Activated naive CD8-positive, alpha-beta T cell treated with anti-CD3 and anti-CD28 coated beads, Interleukin-2, amount 10 ng/mL, durations not matched to agents 7 days and 5 days (primary cell): ENCODE data around the gene EAPP. TPM values are rescaled to one million over a fixed set of nuclear protein-coding genes. Genes with fewer than 3 reads are reported as not detected.
"Not testable (repeated sequence)": the region's sequence is repeated elsewhere in the genome, so short reads cannot be mapped to it uniquely, and the experiment has no call there.

Source experiments
- ATAC-seq: fragments of 150-1000 bp; cut with Tn5 transposase; one replicate; pipeline ENCODE4 v1.10.0; 2021; ENCODE audit warnings: low read depth, moderate library complexity
- POLR2A ChIA-PET: fragments of 350-600 bp; sonication (Branson Sonifier 250); formaldehyde crosslinking; loops from one replicate; lab custom pipeline; 2021; ENCODE audit warnings: antibody characterized with exemption; lab: Charles Lee
- DNase-seq: peaks from one replicate; pipeline ENCODE4 v3.0.0; 2021
- H3K27ac Mint-ChIP-seq: one replicate; pipeline ENCODE4 v1.8.0; 2022; ENCODE audit warnings: mild to moderate bottlenecking, mixed read lengths
- H3K27me3 Mint-ChIP-seq: one replicate; pipeline ENCODE4 v1.8.0; 2022; ENCODE audit warnings: mild to moderate bottlenecking, moderate library complexity, mixed read lengths
- H3K36me3 Mint-ChIP-seq: one replicate; pipeline ENCODE4 v1.8.0; 2021; ENCODE audit warnings: mild to moderate bottlenecking, mixed read lengths
- H3K4me1 Mint-ChIP-seq: one replicate; pipeline ENCODE4 v1.8.0; 2021; ENCODE audit warnings: mixed read lengths
- H3K4me3 Mint-ChIP-seq: one replicate; pipeline ENCODE4 v1.8.0; 2022; ENCODE audit warnings: mild to moderate bottlenecking, moderate library complexity, mixed read lengths
- H3K9me3 Mint-ChIP-seq: one replicate; pipeline ENCODE4 v1.8.0; 2021; ENCODE audit warnings: mixed read lengths
- total RNA-seq, 2 experiments: library from RNA; stranded (reverse); gene quantifications; one replicate each; pipeline ENCODE4 v1.2.3, GENCODE V29; 2021

The EAPP gene
- total RNA-seq, 2 experiments from 2014 or later = 44.6 to 44.7 TPM

GRCh38 chr14:34489324-34489723 lies 50.2 kb downstream of the EAPP start:
- POLR2A ChIA-PET = no interaction called here
- Mint-ChIP-seq H3K36me3 (no peaks in the 10 kb centered on the region), H3K4me1 (no peaks in the 10 kb centered on the region), H3K9me3 (no peaks in the 10 kb centered on the region), H3K27me3 (no peaks in the 10 kb centered on the region), H3K4me3 (no peak overlapping the region), H3K27ac (no peak overlapping the region)
- ATAC-seq (no peak), DNase-seq (no peak)

- POLR2A ChIA-PET = no interaction called here
Measured at GRCh38 chr14:34488528-34488927, 51.0 kb downstream of the EAPP start.

GRCh38 chr14:34484726-34485125 lies 54.8 kb downstream of the EAPP start:
- Mint-ChIP-seq H3K9me3 (no peaks in the 10 kb centered on the region), H3K27ac (no peak overlapping the region), H3K4me1 (no peaks in the 10 kb centered on the region), H3K27me3 (no peaks in the 10 kb centered on the region), H3K36me3 (no peaks in the 10 kb centered on the region), H3K4me3 (no peak overlapping the region)
- no peak for DNase-seq
- POLR2A ChIA-PET = no interaction called here
- ATAC-seq = no peak

More at GRCh38 chr14:34488528-34488927, 51.0 kb downstream of the EAPP start:
- H3K36me3 Mint-ChIP-seq = no peaks in the 10 kb centered on the region
- H3K27ac Mint-ChIP-seq = no peak overlapping the region
- ATAC-seq = no peak
- H3K27me3 Mint-ChIP-seq = no peaks in the 10 kb centered on the region
- no peak overlapping the region for H3K4me3 Mint-ChIP-seq
- no peak for DNase-seq
- no peaks in the 10 kb centered on the region for H3K9me3 Mint-ChIP-seq
- H3K4me1 Mint-ChIP-seq = no peaks in the 10 kb centered on the region

DNA sequence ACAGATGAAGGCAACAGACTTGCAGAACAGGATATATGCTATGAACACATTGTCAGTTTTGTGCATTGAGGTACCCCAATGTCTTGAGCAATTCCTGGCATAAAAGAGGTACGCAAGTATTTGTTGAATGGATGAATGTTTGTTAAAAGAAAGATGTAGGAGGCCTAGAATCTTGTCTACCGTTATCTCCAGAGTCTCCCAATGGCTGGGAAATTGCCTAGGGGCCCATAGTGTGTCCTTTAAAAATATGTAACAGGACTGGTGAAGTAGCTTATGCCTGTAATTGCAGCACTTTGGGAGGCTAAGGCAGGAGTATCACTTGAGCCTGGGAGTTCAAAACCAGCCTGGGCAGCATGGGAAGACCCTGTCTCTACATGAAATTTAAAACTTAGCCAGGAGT lies 57.0 kb downstream of the EAPP start:
- H3K27ac Mint-ChIP-seq = no peak overlapping the region
- no peaks in the 10 kb centered on the region for H3K9me3 Mint-ChIP-seq
- POLR2A ChIA-PET = no interaction called here
- no peak for DNase-seq
- no peaks in the 10 kb centered on the region for H3K27me3 Mint-ChIP-seq
- no peaks in the 10 kb centered on the region for H3K4me1 Mint-ChIP-seq
- H3K36me3 Mint-ChIP-seq = no peaks in the 10 kb centered on the region
- no peak for ATAC-seq
- H3K4me3 Mint-ChIP-seq = no peak overlapping the region

- Mint-ChIP-seq H3K4me3 (no peak overlapping the region), H3K27ac (no peak overlapping the region), H3K4me1 (no peaks in the 10 kb centered on the region), H3K9me3 (no peaks in the 10 kb centered on the region), H3K36me3 (no peaks in the 10 kb centered on the region), H3K27me3 (no peaks in the 10 kb centered on the region)
- POLR2A ChIA-PET = interaction anchor here (0.6 kb wide), 1 partner anchor 354 kb away, joined by 3 read pairs; no protein-coding TSS in a partner anchor
- no peak for ATAC-seq
- no peak for DNase-seq
Measured at GRCh38 chr14:34479694-34480093, 59.8 kb downstream of the EAPP start.

GRCh38 chr14:34478261-34478660 lies 61.2 kb downstream of the EAPP start:
- H3K27me3 Mint-ChIP-seq = no peaks in the 10 kb centered on the region
- ATAC-seq (no peak), DNase-seq (no peak)
- no peak overlapping the region for H3K4me3 Mint-ChIP-seq
- POLR2A ChIA-PET = interaction anchor here (1.3 kb wide), 1 partner anchor 15 kb away, joined by 5 read pairs; no protein-coding TSS in a partner anchor
- H3K36me3 Mint-ChIP-seq = no peaks in the 10 kb centered on the region
- H3K27ac Mint-ChIP-seq = no peak overlapping the region
- no peaks in the 10 kb centered on the region for H3K9me3 Mint-ChIP-seq
- no peaks in the 10 kb centered on the region for H3K4me1 Mint-ChIP-seq

DNA sequence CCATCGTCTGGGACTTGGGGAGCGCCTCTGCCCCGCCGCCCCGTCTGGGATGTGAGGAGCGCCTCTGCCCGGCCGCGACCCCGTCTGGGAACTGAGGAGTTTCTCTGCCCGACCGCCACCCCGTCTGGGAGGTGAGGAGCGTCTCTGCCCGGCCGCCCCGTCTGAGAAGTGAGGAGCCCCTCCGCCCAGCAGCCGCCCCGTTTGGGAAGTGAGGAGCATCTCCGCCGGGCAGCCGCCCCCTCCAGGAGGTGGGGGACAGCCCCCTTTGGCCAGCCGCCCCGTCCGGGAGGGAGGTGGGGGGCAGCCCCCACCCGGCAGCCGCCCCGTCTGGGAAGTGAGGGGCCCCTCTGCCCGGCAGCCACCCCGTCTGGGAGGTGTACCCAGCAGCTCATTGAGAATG lies 63.5 kb downstream of the EAPP start:
- H3K9me3 Mint-ChIP-seq, DNase-seq, H3K4me1 Mint-ChIP-seq, H3K36me3 Mint-ChIP-seq, ATAC-seq, H3K27ac Mint-ChIP-seq, H3K27me3 Mint-ChIP-seq, H3K4me3 Mint-ChIP-seq, POLR2A ChIA-PET: not testable (repeated sequence)

DNA sequence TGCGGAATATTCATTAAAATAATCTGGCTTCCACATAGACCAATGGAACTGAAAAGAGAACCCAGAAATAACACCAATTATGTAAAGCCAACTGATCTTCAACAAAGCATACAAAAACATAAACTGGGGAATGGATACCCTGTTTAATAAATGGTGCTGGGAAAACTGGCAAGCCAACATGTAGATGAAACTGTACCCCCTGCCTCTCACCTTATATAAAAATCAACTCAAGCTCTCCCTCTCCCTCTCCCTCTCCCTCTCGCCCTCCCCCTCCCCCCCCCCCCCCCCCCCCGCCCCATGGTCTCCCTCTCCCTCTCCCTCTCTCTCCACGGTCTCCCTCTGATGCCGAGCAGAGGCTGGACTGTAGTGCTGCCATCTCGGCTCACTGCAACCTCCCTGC lies 64.3 kb downstream of the EAPP start:
- no peak for DNase-seq
- POLR2A ChIA-PET = no interaction called here
- Mint-ChIP-seq H3K27ac (no peak overlapping the region), H3K9me3 (no peaks in the 10 kb centered on the region), H3K27me3 (peaks cover 4% of the 10 kb centered on the region), H3K4me1 (peaks cover 2% of the 10 kb centered on the region), H3K4me3 (no peak overlapping the region), H3K36me3 (no peaks in the 10 kb centered on the region)
- ATAC-seq = no peak

GRCh38 chr14:34474187-34474679 lies 65.3 kb downstream of the EAPP start:
- Mint-ChIP-seq H3K9me3 (no peaks in the 10 kb centered on the region), H3K27ac (no peak overlapping the region), H3K36me3 (no peaks in the 10 kb centered on the region), H3K4me1 (peaks cover 2% of the 10 kb centered on the region), H3K4me3 (no peak overlapping the region), H3K27me3 (peaks cover 4% of the 10 kb centered on the region)
- no peak for ATAC-seq
- POLR2A ChIA-PET = no interaction called here
- no peak for DNase-seq

DNA sequence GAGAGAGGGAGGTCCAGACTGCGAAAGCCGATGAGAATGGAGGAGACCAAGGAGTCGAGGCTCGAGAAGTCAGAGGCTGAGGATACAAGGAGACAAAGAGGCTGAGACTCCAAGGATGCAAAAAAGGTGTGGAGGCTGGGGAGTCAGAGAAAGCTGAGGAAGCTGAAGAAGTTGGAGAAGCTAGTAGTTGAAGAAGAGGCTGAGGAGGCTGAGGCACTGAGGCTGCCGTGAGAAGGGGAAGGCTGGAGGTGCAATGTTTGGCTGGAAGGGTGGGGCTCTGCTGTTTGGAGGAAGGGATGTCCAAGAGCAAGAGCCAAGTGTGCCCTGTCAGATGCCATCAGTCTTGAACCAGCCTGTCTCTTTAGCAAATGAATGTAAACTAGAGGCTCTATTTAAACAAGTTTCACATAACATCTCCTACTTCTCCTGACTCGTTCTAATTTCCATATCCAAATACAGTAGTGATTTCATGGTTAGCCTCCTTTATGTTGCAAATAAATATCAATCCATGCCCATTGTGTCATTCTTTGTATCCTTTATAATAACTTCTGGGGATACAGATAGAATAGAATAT lies 66.7 kb downstream of the EAPP start:
- POLR2A ChIA-PET = no interaction called here
- no peak overlapping the region for H3K4me3 Mint-ChIP-seq
- peaks cover 7% of the 10 kb centered on the region for H3K27me3 Mint-ChIP-seq
- no peaks in the 10 kb centered on the region for H3K36me3 Mint-ChIP-seq
- ATAC-seq (no peak), DNase-seq (no peak)
- no peaks in the 10 kb centered on the region for H3K9me3 Mint-ChIP-seq
- H3K4me1 Mint-ChIP-seq = peaks cover 2% of the 10 kb centered on the region
- no peak overlapping the region for H3K27ac Mint-ChIP-seq

DNA sequence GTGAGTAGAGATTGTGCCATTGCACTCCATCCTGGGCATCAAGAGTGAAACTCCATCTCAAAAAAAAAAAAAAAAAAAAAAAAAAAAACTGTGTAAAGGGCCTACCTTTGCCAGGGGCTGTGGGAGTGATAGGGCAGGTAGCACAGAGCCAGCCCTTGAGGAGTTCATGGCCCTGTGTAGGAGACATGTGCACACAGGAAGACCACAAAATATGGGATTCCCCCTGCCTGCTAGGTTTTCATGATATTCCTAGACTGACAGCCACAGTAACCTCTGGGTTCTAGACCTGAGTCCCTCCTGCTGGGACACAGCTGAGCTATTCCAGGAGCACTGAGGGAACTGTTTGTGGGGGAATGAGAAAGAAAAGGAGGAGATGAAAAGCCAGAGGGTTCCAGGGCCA lies 69.2 kb downstream of the EAPP start:
- no peak overlapping the region for H3K27ac Mint-ChIP-seq

GRCh38 chr14:34466691-34467090 lies 72.8 kb downstream of the EAPP start:
- ATAC-seq (no peak), DNase-seq (no peak)
- Mint-ChIP-seq H3K4me1 (peaks cover 6% of the 10 kb centered on the region), H3K9me3 (no peaks in the 10 kb centered on the region), H3K27ac (no peak overlapping the region), H3K36me3 (no peaks in the 10 kb centered on the region), H3K4me3 (no peak overlapping the region), H3K27me3 (peaks cover 3% of the 10 kb centered on the region)
- POLR2A ChIA-PET = interaction anchor here (0.6 kb wide), 1 partner anchor 949 kb away, joined by 4 read pairs; no protein-coding TSS in a partner anchor

More for the DNA sequence above, 69.2 kb downstream of the EAPP start:
- no peak for ATAC-seq
- no peak for DNase-seq
- H3K4me1 Mint-ChIP-seq = peaks cover 4% of the 10 kb centered on the region
- POLR2A ChIA-PET = no interaction called here
- H3K27me3 Mint-ChIP-seq = peaks cover 7% of the 10 kb centered on the region
- H3K36me3 Mint-ChIP-seq = no peaks in the 10 kb centered on the region
- no peak overlapping the region for H3K4me3 Mint-ChIP-seq
- H3K9me3 Mint-ChIP-seq = no peaks in the 10 kb centered on the region
